ENCODE measurements around the gene RAD50. TPM values are rescaled to one million over a fixed set of nuclear protein-coding genes. Genes with fewer than 3 reads are reported as not detected.
"Not testable (repeated sequence)": the region's sequence is repeated elsewhere in the genome, so short reads cannot be mapped to it uniquely, and the experiment has no call there.

Gene RAD50
- 9.7 and 17.8 TPM in 2 replicates for polyA plus RNA-seq (2011; rRNA removed)
- 24.0 and 25.6 TPM in 2 replicates for polyA minus RNA-seq (2011; rRNA and poly(A)+ RNA removed)

DNA sequence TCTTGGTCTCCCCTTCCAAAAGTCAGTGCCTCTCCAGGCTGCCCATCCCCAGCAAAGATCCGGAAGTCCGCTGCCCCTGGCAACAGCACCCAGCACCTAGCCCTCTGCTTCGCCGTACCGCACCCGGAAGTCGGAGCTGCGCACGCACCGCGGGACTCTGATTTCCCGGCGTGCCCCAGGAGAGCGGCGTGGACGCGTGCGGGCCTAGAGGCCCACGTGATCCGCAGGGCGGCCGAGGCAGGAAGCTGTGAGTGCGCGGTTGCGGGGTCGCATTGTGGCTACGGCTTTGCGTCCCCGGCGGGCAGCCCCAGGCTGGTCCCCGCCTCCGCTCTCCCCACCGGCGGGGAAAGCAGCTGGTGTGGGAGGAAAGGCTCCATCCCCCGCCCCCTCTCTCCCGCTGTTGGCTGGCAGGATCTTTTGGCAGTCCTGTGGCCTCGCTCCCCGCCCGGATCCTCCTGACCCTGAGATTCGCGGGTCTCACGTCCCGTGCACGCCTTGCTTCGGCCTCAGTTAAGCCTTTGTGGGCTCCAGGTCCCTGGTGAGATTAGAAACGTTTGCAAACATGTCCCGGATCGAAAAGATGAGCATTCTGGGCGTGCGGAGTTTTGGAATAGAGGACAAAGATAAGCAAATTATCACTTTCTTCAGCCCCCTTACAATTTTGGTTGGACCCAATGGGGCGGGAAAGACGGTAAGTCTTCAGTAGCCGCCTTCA lies at the start of gene RAD50:
Gene RAD50, plus strand, starts transcription at position 215 of the 715 bp plus-strand sequence. Its CDS starts 348 bp downstream, at position 563.
- ChIA-PET POLR2A (no interaction called here), CTCF (interaction anchor here (0.6 to 1.7 kb wide), 3 partner anchors 30 to 77 kb away, joined by 3 to 6 read pairs (median 4); no protein-coding TSS in a partner anchor)
- Histone ChIP-seq H3K27me3 (ENCODE audit: control insufficient read depth, insufficient read depth, low read length) (no peaks in the 10 kb centered on the region), H3K36me3 (ENCODE audit: control insufficient read depth, insufficient read depth, low read length) (peaks cover 3% of the 10 kb centered on the region), H3K4me3 (ENCODE audit: low read depth, low read length) (peak within 1 kb of the TSS; percentile 79)
- TF ChIP-seq CTCF (IDR thresholded peaks at IDR 0.05; ENCODE audit: insufficient read depth, low read depth, low read length): no peak
- peak; percentile 52 for DNase-seq (ENCODE audit: low read depth)

DNA sequence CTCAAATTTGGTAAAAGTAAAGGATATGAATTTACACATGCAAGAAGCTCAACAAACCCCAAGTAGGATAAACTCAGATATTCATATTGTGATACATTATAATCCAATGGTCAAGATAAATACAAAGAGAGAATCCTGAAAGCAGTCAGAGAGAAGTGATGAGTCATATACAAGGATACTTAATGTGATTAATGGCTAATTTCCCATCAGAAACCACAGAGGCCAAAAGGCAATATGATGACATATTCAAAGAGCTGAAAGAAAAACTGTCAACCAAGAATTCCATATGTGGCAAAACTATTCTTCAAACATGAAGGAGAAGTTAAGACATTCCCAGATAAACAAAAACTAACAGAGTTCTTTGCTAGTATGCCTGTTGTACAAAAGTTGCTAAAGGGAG lies 46.7 kb upstream of the RAD50 start:
- POLR2A ChIA-PET: no interaction called here
- no peaks in the 10 kb centered on the region for H3K36me3 ChIP-seq (ENCODE audit: control insufficient read depth, insufficient read depth, low read length)
- CTCF ChIA-PET: interaction anchor here (1.0 to 2.6 kb wide), 5 partner anchors 9 to 99 kb away, joined by 3 to 14 read pairs (median 3); no protein-coding TSS in a partner anchor
- H3K4me3 ChIP-seq (ENCODE audit: low read depth, low read length): no peak overlapping the region
- no peak for TF ChIP-seq CTCF (IDR thresholded peaks at IDR 0.05; ENCODE audit: insufficient read depth, low read depth, low read length)
- no peaks in the 10 kb centered on the region for H3K27me3 ChIP-seq (ENCODE audit: control insufficient read depth, insufficient read depth, low read length)
- DNase-seq (ENCODE audit: low read depth): peak; percentile 70

DNA sequence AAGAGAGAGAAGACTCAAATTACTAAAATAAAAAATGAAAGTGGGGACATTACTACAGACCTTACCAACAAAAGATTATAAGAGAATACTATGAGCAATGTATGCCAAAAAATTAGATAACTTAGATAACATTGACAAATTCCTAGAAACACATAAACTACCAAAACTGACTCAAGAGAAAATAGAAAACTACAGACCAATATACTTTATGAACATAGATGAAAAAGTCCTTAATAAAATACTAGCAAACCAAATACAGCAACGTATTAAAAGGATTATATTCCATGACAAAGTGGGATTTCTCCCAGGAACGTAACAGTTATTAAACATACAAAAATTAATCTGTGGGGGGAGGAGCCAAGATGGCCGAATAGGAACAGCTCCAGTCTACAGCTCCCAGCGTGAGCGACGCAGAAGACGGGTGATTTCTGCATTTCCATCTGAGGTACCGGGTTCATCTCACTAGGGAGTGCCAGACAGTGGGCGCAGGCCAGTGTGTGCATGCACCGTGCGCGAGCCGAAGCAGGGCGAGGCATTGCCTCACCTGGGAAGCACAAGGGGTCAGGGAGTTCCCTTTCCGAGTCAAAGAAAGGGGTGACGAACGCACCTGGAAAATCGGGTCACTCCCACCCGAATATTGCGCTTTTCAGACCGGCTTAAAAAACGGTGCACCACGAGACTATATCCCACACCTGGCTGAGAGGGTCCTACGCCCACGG lies 43.0 kb upstream of the RAD50 start:
- DNase-seq (ENCODE audit: low read depth); CTCF ChIA-PET; H3K36me3 ChIP-seq (ENCODE audit: control insufficient read depth, insufficient read depth, low read length); POLR2A ChIA-PET; H3K27me3 ChIP-seq (ENCODE audit: control insufficient read depth, insufficient read depth, low read length); H3K4me3 ChIP-seq (ENCODE audit: low read depth, low read length): not testable (repeated sequence)

DNA sequence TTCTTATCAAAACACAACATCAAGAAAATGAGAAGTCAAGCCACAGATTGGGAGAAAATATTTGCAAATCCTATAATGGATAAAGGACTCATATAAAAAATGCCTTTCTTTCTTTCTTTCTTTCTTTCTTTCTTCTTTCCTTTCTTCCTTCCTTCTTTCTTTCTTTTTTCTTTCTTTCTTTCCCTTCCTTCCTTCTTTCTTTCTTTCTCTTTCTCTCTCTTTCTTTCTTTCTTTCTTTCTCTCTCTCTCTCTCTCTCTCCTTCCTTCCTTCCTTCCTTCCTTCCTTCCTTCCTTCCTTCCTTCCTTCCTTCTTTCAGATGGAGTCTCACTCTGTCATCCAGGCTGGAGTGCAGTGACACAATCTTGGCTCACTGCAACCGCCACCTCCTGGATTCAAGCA lies 34.7 kb upstream of the RAD50 start:
- POLR2A ChIA-PET: not testable (repeated sequence)

GRCh38 chr5:132524877-132525276 lies 31.9 kb upstream of the RAD50 start:
- H3K36me3 ChIP-seq (ENCODE audit: control insufficient read depth, insufficient read depth, low read length); CTCF ChIA-PET: not testable (repeated sequence)

More for the DNA sequence above, 34.7 kb upstream of the RAD50 start:
- H3K27me3 ChIP-seq (ENCODE audit: control insufficient read depth, insufficient read depth, low read length); DNase-seq (ENCODE audit: low read depth); CTCF ChIA-PET; H3K4me3 ChIP-seq (ENCODE audit: low read depth, low read length); H3K36me3 ChIP-seq (ENCODE audit: control insufficient read depth, insufficient read depth, low read length): not testable (repeated sequence)

DNA sequence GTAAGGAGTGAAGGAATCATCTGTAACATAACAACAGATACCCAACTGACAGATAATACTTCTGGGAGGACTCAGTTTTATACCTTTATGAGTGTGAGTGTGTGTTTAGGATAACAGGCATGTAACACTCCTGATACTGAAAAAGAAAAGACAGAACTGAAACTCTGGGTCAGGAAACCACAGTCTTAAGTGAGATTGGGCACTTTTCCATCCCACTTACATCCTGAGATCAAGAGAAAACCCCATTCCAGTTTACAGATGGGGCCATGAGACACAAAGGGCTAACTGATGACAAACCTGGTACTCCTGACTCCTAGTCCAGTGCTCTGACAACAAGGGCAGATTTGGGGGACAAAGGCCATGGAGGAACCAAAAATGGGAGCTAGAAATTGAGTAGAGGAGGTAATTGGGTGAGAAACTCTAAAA lies 31.5 kb upstream of the RAD50 start:
- POLR2A ChIA-PET: no interaction called here
- CTCF ChIA-PET: interaction anchor here (0.7 to 3.4 kb wide), 6 partner anchors 11 to 268 kb away, joined by 3 to 29 read pairs (median 4); no protein-coding TSS in a partner anchor
- DNase-seq (ENCODE audit: low read depth): no peak
- Histone ChIP-seq H3K27me3 (ENCODE audit: control insufficient read depth, insufficient read depth, low read length) (no peaks in the 10 kb centered on the region), H3K4me3 (ENCODE audit: low read depth, low read length) (no peak overlapping the region), H3K36me3 (ENCODE audit: control insufficient read depth, insufficient read depth, low read length) (no peaks in the 10 kb centered on the region)
- no peak for TF ChIP-seq CTCF (IDR thresholded peaks at IDR 0.05; ENCODE audit: insufficient read depth, low read depth, low read length)

More at GRCh38 chr5:132524877-132525276, 31.9 kb upstream of the RAD50 start:
- DNase-seq (ENCODE audit: low read depth); POLR2A ChIA-PET; H3K4me3 ChIP-seq (ENCODE audit: low read depth, low read length); H3K27me3 ChIP-seq (ENCODE audit: control insufficient read depth, insufficient read depth, low read length): not testable (repeated sequence)
